ENCODE measurements around the gene FAF1. TPM values are rescaled to one million over a fixed set of nuclear protein-coding genes. Genes with fewer than 3 reads are reported as not detected.

FAF1 gene
- total and polyA plus RNA-seq, 9 of the 15 experiments (the other 6 are each of a cell fraction or from before 2014, with no cell fraction given) = 48.7 to 225 (median 118) TPM

DNA sequence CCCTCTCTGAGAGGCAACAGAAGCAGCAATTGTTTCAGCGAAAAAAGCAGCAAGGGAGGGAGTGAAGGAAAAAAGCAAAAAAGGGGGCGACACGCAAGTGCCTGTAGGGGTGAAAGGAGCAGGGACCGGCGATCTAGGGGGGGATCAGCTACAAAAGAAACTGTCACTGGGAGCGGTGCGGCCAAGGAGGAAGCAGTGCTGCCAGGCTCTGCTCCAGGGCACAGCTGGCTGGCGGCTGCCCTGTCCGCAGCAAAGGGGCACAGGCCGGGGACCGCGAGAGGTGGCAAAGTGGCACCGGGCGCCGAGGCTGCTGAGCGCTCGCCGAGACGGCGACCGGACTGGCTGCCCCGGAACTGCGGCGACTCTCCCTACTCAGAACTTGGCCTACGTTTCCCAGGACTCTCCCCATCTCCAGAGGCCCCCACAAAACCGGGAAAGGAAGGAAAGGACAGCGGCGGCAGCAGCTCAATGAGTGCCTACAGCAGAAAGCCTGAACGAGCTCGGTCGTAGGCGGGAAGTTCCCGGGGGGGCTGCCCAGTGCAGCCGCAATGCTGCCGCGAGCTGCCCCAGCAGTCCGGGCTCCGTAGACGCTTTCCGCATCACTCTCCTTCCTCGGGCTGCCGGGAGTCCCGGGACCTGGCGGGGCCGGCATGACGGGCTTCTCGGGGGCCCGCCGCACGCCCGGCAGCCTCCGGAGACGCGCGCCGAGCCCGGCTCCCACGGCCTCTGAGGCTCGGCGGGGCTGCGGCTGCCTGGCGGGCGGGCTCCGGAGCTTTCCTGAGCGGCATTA lies 8.9 kb upstream of the FAF1 start (continued):
- no peak for TF ChIP-seq ARHGAP35 (IDR thresholded peaks at IDR 0.05; ENCODE audit: partially characterized antibody)
- TF ChIP-seq POLR3A (IDR thresholded peaks at IDR 0.05; ENCODE audit: borderline replicate concordance, extremely low read depth, insufficient read depth, insufficient read length) = no peak
- TF ChIP-seq ZKSCAN3 (CRISPR knock-in tag; IDR thresholded peaks at IDR 0.05) = no peak
- TF ChIP-seq RCOR1 (IDR thresholded peaks at IDR 0.05; ENCODE audit: borderline replicate concordance in 1 of 2, low read depth in 2 of 2, low read length in 2 of 2) = no peak
- TF ChIP-seq ZNF79 (CRISPR knock-in tag; IDR thresholded peaks at IDR 0.05; ENCODE audit: low read depth) = no peak
- TF ChIP-seq SAFB (IDR thresholded peaks at IDR 0.05; ENCODE audit: borderline replicate concordance, low read depth, low read length) = no peak
- TF ChIP-seq MIER1 (IDR thresholded peaks at IDR 0.05; ENCODE audit: low read depth) = peak; percentile 89
- TF ChIP-seq NELFE (IDR thresholded peaks at IDR 0.05; ENCODE audit: insufficient read depth, insufficient read length) = no peak
- TF ChIP-seq, protein P1, sequence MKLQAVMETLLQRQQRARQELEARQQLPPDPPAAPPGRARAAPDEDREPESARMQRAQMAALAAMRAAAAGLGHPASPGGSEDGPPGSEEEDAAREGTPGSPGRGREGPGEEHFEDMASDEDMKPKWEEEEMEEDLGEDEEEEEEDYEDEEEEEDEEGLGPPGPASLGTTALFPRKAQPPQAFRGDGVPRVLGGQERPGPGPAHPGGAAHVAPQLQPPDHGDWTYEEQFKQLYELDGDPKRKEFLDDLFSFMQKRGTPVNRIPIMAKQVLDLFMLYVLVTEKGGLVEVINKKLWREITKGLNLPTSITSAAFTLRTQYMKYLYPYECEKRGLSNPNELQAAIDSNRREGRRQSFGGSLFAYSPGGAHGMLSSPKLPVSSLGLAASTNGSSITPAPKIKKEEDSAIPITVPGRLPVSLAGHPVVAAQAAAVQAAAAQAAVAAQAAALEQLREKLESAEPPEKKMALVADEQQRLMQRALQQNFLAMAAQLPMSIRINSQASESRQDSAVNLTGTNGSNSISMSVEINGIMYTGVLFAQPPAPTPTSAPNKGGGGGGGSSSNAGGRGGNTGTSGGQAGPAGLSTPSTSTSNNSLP (IDR thresholded peaks at IDR 0.05; ENCODE audit: borderline replicate concordance, low read depth, low read length) = no peak
- 0 out of 2 replicates have a peak, but pooled peaks have one; percentile 13 for TF ChIP-seq ARID2 (IDR thresholded peaks at IDR 0.05)
- TF ChIP-seq RBM39 (optimal IDR thresholded peaks at IDR 0.05; ENCODE audit: low read depth, low read length) = no peak
- TF ChIP-seq, protein P2, sequence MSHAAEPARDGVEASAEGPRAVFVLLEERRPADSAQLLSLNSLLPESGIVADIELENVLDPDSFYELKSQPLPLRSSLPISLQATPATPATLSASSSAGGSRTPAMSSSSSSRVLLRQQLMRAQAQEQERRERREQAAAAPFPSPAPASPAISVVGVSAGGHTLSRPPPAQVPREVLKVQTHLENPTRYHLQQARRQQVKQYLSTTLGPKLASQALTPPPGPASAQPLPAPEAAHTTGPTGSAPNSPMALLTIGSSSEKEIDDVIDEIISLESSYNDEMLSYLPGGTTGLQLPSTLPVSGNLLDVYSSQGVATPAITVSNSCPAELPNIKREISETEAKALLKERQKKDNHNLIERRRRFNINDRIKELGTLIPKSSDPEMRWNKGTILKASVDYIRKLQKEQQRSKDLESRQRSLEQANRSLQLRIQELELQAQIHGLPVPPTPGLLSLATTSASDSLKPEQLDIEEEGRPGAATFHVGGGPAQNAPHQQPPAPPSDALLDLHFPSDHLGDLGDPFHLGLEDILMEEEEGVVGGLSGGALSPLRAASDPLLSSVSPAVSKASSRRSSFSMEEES (CRISPR knock-in tag; IDR thresholded peaks at IDR 0.05) = no peak
- TF ChIP-seq, protein P3, sequence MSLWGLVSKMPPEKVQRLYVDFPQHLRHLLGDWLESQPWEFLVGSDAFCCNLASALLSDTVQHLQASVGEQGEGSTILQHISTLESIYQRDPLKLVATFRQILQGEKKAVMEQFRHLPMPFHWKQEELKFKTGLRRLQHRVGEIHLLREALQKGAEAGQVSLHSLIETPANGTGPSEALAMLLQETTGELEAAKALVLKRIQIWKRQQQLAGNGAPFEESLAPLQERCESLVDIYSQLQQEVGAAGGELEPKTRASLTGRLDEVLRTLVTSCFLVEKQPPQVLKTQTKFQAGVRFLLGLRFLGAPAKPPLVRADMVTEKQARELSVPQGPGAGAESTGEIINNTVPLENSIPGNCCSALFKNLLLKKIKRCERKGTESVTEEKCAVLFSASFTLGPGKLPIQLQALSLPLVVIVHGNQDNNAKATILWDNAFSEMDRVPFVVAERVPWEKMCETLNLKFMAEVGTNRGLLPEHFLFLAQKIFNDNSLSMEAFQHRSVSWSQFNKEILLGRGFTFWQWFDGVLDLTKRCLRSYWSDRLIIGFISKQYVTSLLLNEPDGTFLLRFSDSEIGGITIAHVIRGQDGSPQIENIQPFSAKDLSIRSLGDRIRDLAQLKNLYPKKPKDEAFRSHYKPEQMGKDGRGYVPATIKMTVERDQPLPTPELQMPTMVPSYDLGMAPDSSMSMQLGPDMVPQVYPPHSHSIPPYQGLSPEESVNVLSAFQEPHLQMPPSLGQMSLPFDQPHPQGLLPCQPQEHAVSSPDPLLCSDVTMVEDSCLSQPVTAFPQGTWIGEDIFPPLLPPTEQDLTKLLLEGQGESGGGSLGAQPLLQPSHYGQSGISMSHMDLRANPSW (CRISPR knock-in tag; IDR thresholded peaks at IDR 0.05) = peak; percentile 72; the same call in 1 of the 2 replicates
- no peak for TF ChIP-seq IRF2 (CRISPR knock-in tag; IDR thresholded peaks at IDR 0.05)
- TF ChIP-seq U2AF2 (optimal IDR thresholded peaks at IDR 0.05; ENCODE audit: low read depth, low read length) = no peak
- TF ChIP-seq NFIC (IDR thresholded peaks at IDR 0.05) = no peak
- no peak for TF ChIP-seq JUN (IDR thresholded peaks at IDR 0.05; ENCODE audit: borderline replicate concordance, low read depth, low read length)
- 0 out of 2 replicates have a peak, but pooled peaks have one; percentile 13 for TF ChIP-seq JUN (CRISPR knock-in tag; IDR thresholded peaks at IDR 0.05; ENCODE audit: borderline replicate concordance)
- no peak for TF ChIP-seq XRCC4 (IDR thresholded peaks at IDR 0.05; ENCODE audit: extremely low read depth, insufficient read depth, insufficient read length)
- TF ChIP-seq SAFB2 (IDR thresholded peaks at IDR 0.05; ENCODE audit: borderline replicate concordance, low read depth, low read length, severe bottlenecking) = no peak
- no peak for TF ChIP-seq SNRNP70 (optimal IDR thresholded peaks at IDR 0.05; ENCODE audit: low read depth, low read length)
- no peak for TF ChIP-seq ZNF143 (CRISPR knock-in tag; IDR thresholded peaks at IDR 0.05)

All from K562 (cell line).